MM.1S (cell line): Measurements from ENCODE around the gene GPT2.
A peak's percentile ranks its signal among the peaks of the same experiment; 100 is the strongest.

ENCODE experiments used
- DNase-seq: peaks from one replicate; pipeline ENCODE4 v3.0.0-alpha.2; 2015
- H2AFZ ChIP-seq: fragments of 300-600 bp; sonication (generic); 2 replicates; pipeline ENCODE4 v1.6.0; 2016; ENCODE audit warnings: antibody characterized with exemption, low read length
- H3F3A ChIP-seq: fragments of 300-600 bp; sonication (generic); 2 replicates; pipeline ENCODE4 v1.6.1; 2016; ENCODE audit warnings: mild to moderate bottlenecking, antibody characterized with exemption, low read length, moderate library complexity, mixed read lengths; ENCODE audit not compliant: insufficient read depth
- H3K27ac ChIP-seq: fragments of 300-600 bp; sonication (generic); 2 replicates; pipeline ENCODE4 v1.5.1; 2016; ENCODE audit warnings: mild to moderate bottlenecking, low read length
- H3K27me3 ChIP-seq: fragments of 300-600 bp; sonication (generic); replicated peaks from 2 replicates; pipeline ENCODE4 v1.6.0; 2016; ENCODE audit warnings: low read length; ENCODE audit not compliant: insufficient read depth
- H3K36me3 ChIP-seq: fragments of 300-600 bp; sonication (generic); replicated peaks from 2 replicates; pipeline ENCODE4 v1.6.1; 2016; ENCODE audit warnings: mild to moderate bottlenecking, low read length, mixed read lengths; ENCODE audit not compliant: insufficient read depth
- H3K4me1 ChIP-seq: fragments of 300-600 bp; sonication (generic); 2 replicates; pipeline ENCODE4 v1.6.1; 2016; ENCODE audit warnings: low read length, mixed read lengths
- H3K4me2 ChIP-seq: fragments of 300-600 bp; sonication (generic); 2 replicates; pipeline ENCODE4 v1.6.0; 2016; ENCODE audit warnings: low read depth, low read length
- H3K4me3 ChIP-seq: fragments of 300-600 bp; sonication (generic); 2 replicates; pipeline ENCODE4 v1.5.1; 2016; ENCODE audit warnings: low read length, mixed read lengths
- H3K79me2 ChIP-seq: fragments of 300-600 bp; sonication (generic); 2 replicates; pipeline ENCODE4 v1.6.1; 2016; ENCODE audit warnings: mixed run types, low read length, mixed read lengths
- H3K9ac ChIP-seq: fragments of 300-600 bp; sonication (generic); 2 replicates; pipeline ENCODE4 v1.6.1; 2016; ENCODE audit warnings: low read length, mixed read lengths
- H3K9me2 ChIP-seq: fragments of 300-600 bp; sonication (generic); replicated peaks from 2 replicates; pipeline ENCODE4 v1.6.1; 2016; ENCODE audit warnings: mild to moderate bottlenecking, low read length, mixed read lengths; ENCODE audit not compliant: insufficient read depth
- H3K9me3 ChIP-seq: fragments of 300-600 bp; sonication (generic); replicated peaks from 2 replicates; pipeline ENCODE4 v1.6.1; 2016; ENCODE audit warnings: mild to moderate bottlenecking, low read length, mixed read lengths; ENCODE audit not compliant: insufficient read depth
- H4K20me1 ChIP-seq: fragments of 300-600 bp; sonication (generic); 2 replicates; pipeline ENCODE4 v1.6.1; 2016; ENCODE audit warnings: mild to moderate bottlenecking, low read length, moderate library complexity, mixed read lengths; ENCODE audit not compliant: insufficient read depth
- EZH2 ChIP-seq: fragments of 300-600 bp; sonication (generic); optimal IDR thresholded peaks from 2 replicates; pipeline ENCODE3; 2017; ENCODE audit warnings: low read depth, mild to moderate bottlenecking, antibody characterized with exemption, low read length, mixed read lengths
- EZH2phosphoT487 ChIP-seq: fragments of 300-600 bp; sonication (generic); IDR thresholded peaks from 2 replicates; pipeline ENCODE4 v1.6.1; 2018; ENCODE audit warnings: antibody characterized with exemption, low read length
- TF ChIP-seq, protein P1 (sequence below): fragments of 300-600 bp; sonication (generic); IDR thresholded peaks from 2 replicates; pipeline ENCODE4 v1.5.1; 2016; ENCODE audit warnings: antibody characterized with exemption, low read length, mixed read lengths

Gene GPT2, protein sequence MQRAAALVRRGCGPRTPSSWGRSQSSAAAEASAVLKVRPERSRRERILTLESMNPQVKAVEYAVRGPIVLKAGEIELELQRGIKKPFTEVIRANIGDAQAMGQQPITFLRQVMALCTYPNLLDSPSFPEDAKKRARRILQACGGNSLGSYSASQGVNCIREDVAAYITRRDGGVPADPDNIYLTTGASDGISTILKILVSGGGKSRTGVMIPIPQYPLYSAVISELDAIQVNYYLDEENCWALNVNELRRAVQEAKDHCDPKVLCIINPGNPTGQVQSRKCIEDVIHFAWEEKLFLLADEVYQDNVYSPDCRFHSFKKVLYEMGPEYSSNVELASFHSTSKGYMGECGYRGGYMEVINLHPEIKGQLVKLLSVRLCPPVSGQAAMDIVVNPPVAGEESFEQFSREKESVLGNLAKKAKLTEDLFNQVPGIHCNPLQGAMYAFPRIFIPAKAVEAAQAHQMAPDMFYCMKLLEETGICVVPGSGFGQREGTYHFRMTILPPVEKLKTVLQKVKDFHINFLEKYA

DNA sequence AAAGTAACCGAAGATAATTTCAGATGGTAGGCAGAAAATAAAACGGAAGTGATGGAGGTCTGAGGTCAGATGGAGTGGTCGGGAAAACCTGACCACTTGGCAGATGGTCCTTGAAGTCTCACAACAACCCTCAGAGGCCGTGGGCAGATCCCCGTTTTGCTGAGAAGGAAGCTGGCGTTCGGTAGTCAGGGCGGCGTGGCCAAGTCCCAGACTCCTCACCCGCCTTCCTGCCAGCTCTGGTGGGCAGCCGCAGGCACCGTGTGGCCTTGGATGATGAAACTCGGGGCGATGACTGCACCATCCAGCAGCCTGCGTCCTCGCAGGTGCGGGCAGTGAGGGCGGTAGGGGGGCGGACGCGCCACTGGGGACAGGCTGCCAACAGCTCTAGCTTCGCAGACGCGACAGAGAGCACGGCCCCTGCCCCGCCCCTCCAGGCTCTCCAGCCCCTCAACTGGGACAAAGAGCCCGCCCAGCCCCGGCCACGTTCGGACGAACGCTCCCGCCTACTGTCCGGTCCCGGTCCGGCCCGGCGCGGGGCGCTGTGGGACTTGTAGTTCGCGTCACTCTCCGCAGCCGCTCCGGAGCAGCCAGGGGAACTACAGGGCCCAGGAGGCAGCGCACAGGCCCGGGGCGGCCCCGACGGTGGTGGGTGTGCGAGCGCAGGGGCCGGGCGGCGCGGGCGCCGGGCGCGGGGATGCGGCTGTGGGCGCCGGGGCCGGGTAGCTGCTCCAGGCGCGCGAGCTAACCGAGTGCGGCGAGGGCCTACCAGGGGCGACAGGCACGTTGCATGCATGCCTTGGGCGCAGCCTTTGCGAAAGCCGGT, at the start of gene GPT2:
TSS of gene GPT2 (plus strand) at position 673 of the 823 bp plus-strand sequence. CDS start 354 bp downstream, outside the sequence.
- H3K9ac ChIP-seq: peak within 1 kb of the TSS; percentile 75
- peak; percentile 97 for DNase-seq
- peak within 1 kb of the TSS; percentile 88 for H2AFZ ChIP-seq
- 0 out of 2 replicates have a peak, but pooled peaks cover 13% of the 10 kb centered on the region for H3K4me1 ChIP-seq
- H3K9me2 ChIP-seq: no peaks in the 10 kb centered on the region
- peak within 1 kb of the TSS; percentile 92 for H3K4me3 ChIP-seq
- peak within 1 kb of the TSS; percentile 66; the same call in 1 of the 2 replicates for H3K27ac ChIP-seq
- no peaks in the 10 kb centered on the region for H3K27me3 ChIP-seq
- no peaks in the 10 kb centered on the region for H3K9me3 ChIP-seq
- peak within 1 kb of the TSS; percentile 94 for H3K4me2 ChIP-seq
- no peaks in the 10 kb centered on the region for H4K20me1 ChIP-seq
- no peaks in the 10 kb centered on the region for H3F3A ChIP-seq
- no peak for TF ChIP-seq EZH2phosphoT487
- peaks cover 35% of the 10 kb centered on the region for H3K79me2 ChIP-seq
- H3K36me3 ChIP-seq: no peaks in the 10 kb centered on the region

DNA sequence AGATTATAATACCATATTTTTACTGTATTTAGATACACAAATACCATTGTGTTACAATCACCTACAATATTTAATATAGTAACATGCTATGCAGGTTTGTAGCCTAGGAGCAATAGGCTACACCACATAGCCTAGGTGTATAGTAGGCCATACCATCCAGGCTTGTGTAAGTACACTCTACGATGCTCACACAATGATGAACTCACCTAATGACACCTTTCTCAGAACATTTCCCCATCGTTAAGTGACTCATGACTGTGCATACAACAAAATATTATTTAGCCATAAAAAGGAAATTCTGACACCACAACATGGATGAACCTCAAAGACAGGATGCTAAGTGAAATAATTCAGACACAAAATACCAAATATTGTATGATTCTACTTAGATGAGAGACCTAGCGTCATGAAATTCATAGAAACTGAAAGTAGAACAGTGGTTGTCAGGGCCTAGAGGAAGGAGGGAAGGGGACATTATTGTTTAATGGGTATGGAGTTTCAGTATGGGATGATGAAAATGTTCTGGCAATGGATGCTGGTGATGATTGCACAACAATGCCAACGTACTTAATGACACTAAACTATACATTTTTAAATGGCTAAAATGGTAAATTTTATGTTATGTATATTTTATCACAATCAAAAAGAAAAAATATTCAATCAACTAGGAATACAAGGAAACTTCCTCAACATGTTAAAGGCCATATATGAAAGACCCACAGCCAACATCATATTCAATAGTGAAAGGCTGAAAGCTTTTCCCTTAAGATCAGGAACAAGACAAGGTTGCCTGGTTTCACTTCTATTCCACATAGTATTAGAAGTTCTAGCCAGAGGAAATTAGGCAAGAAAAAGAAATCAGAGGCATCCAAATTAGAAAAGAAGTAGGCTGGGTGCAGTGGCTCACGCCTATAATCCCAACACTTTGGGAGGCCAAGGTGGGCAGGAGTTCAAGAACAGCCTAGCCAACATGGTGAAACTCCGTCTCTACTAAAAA, 47.3 kb upstream of the GPT2 start:
- H3F3A ChIP-seq: peaks cover 2% of the 10 kb centered on the region; the same call in 1 of the 2 replicates
- no peaks in the 10 kb centered on the region for H3K9me3 ChIP-seq
- no peaks in the 10 kb centered on the region for H4K20me1 ChIP-seq
- H3K79me2 ChIP-seq: no peaks in the 10 kb centered on the region
- no peaks in the 10 kb centered on the region for H3K9me2 ChIP-seq
- H3K4me2 ChIP-seq: no peak overlapping the region
- H3K27ac ChIP-seq: no peak overlapping the region
- DNase-seq: no peak
- no peak overlapping the region for H3K9ac ChIP-seq
- H3K27me3 ChIP-seq: no peaks in the 10 kb centered on the region
- H3K4me1 ChIP-seq: no peaks in the 10 kb centered on the region
- no peaks in the 10 kb centered on the region for H3K36me3 ChIP-seq
- TF ChIP-seq, protein P1, sequence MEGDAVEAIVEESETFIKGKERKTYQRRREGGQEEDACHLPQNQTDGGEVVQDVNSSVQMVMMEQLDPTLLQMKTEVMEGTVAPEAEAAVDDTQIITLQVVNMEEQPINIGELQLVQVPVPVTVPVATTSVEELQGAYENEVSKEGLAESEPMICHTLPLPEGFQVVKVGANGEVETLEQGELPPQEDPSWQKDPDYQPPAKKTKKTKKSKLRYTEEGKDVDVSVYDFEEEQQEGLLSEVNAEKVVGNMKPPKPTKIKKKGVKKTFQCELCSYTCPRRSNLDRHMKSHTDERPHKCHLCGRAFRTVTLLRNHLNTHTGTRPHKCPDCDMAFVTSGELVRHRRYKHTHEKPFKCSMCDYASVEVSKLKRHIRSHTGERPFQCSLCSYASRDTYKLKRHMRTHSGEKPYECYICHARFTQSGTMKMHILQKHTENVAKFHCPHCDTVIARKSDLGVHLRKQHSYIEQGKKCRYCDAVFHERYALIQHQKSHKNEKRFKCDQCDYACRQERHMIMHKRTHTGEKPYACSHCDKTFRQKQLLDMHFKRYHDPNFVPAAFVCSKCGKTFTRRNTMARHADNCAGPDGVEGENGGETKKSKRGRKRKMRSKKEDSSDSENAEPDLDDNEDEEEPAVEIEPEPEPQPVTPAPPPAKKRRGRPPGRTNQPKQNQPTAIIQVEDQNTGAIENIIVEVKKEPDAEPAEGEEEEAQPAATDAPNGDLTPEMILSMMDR: no peak
- TF ChIP-seq EZH2 (no peak), EZH2phosphoT487 (no peak)
- H2AFZ ChIP-seq: no peak overlapping the region
- H3K4me3 ChIP-seq: no peak overlapping the region

DNA sequence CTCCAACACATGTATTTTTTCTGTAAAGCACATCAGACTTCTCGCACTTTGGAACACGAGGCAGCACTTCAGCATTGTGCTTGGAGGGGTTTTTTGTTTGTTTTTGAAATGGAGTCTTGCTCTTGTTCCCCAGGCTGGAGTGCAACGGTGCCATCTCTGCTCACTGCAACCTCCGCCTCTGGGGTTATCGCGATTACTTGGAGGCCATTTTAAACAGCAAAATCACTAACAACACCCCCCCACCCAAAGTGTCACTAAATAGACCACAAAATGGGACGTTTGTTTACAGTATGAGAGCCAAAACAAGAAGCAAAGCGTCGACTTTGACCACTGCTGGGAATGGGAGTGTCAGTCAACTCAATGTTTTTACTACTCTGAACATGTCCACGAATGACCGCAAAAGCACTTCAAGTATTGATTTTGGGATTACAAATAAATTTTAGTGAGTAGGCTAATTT, 44.1 kb upstream of the GPT2 start:
- TF ChIP-seq, protein P1: no peak
- TF ChIP-seq EZH2: no peak
- TF ChIP-seq EZH2phosphoT487: no peak
- Histone ChIP-seq H3K79me2 (no peaks in the 10 kb centered on the region), H2AFZ (no peak overlapping the region), H3K4me1 (no peaks in the 10 kb centered on the region), H3F3A (no peaks in the 10 kb centered on the region), H3K27ac (no peak overlapping the region), H4K20me1 (no peaks in the 10 kb centered on the region), H3K9me2 (no peaks in the 10 kb centered on the region), H3K4me3 (no peak overlapping the region), H3K9ac (no peak overlapping the region), H3K4me2 (no peak overlapping the region), H3K36me3 (no peaks in the 10 kb centered on the region), H3K9me3 (no peaks in the 10 kb centered on the region), H3K27me3 (no peaks in the 10 kb centered on the region)
- no peak for DNase-seq
